ENCODE measurements around the gene HMCN1.

The HMCN1 gene

GRCh38 chr1:186009039-186009737 is 275.0 kb downstream of the HMCN1 start:
- Histone ChIP-seq H3K4me3 (ENCODE audit: low read depth, low read length, poor library complexity, severe bottlenecking) (no peak overlapping the region), H3K27me3 (ENCODE audit: insufficient read depth, low read length) (no peaks in the 10 kb centered on the region), H3K9ac (ENCODE audit: low read length) (no peak overlapping the region), H3F3A (ENCODE audit: insufficient read depth, low read length) (no peaks in the 10 kb centered on the region), H3K4me1 (ENCODE audit: insufficient read depth, low read length, severe bottlenecking) (no peaks in the 10 kb centered on the region), H3K36me3 (ENCODE audit: insufficient read depth, low read length) (no peaks in the 10 kb centered on the region), H3K27ac (ENCODE audit: low read depth, low read length, poor library complexity, severe bottlenecking) (no peak overlapping the region), H3K79me2 (ENCODE audit: insufficient read depth, low read length) (no peaks in the 10 kb centered on the region), H4K20me1 (ENCODE audit: insufficient read depth, low read length) (no peaks in the 10 kb centered on the region), H3K4me2 (ENCODE audit: low read length) (no peak overlapping the region), H3K9me2 (ENCODE audit: low read depth, low read length) (no peaks in the 10 kb centered on the region), H3K9me3 (ENCODE audit: low read length) (no peaks in the 10 kb centered on the region), H2AFZ (ENCODE audit: low read length) (no peak overlapping the region)
- TF ChIP-seq CTCF (IDR thresholded peaks at IDR 0.05; ENCODE audit: low read length) (no peak), EZH2 (IDR thresholded peaks at IDR 0.05; ENCODE audit: borderline replicate concordance, low read length) (no peak)

DNA sequence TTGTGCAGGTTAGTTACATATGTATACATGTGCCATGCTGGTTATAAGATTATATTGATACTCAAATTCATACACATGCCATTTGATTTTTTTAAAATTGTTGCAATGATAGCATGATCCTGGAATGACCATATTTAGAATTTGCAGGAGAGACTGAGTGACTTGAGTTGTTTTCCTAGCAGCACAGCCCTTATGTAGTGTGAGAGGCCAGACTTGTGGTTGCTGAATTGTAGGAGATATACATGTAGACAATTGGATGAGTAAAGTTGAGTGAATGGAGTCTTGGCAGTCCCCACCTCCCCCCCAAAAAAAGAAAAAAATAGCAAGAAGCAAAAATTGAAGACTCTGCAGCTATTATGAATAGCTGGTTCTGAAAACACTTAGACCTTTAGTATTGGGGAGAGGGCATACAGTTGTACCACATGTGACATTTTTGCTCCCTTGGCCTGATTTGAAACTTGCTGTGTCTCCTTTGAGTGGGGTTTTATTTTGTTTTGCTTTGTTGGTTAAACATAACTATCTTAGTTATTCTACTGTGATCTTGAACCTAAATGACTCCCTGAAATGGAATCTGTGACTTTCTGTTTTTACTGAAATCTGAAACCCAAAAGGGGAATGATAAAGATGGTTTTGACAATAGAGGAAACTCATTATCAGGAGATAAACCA is 280.3 kb downstream of the HMCN1 start:
- H3K4me2 ChIP-seq (ENCODE audit: low read length): no peak overlapping the region
- no peak overlapping the region for H3K9ac ChIP-seq (ENCODE audit: low read length)

GRCh38 chr1:186016856-186017255 is 282.7 kb downstream of the HMCN1 start:
- Histone ChIP-seq H3K9me3 (ENCODE audit: low read length) (no peaks in the 10 kb centered on the region), H3K4me3 (ENCODE audit: low read depth, low read length, poor library complexity, severe bottlenecking) (no peak overlapping the region), H2AFZ (ENCODE audit: low read length) (no peak overlapping the region), H3K79me2 (ENCODE audit: insufficient read depth, low read length) (no peaks in the 10 kb centered on the region), H4K20me1 (ENCODE audit: insufficient read depth, low read length) (no peaks in the 10 kb centered on the region), H3F3A (ENCODE audit: insufficient read depth, low read length) (no peaks in the 10 kb centered on the region), H3K27ac (ENCODE audit: low read depth, low read length, poor library complexity, severe bottlenecking) (no peak overlapping the region), H3K9ac (ENCODE audit: low read length) (no peak overlapping the region), H3K36me3 (ENCODE audit: insufficient read depth, low read length) (no peaks in the 10 kb centered on the region), H3K9me2 (ENCODE audit: low read depth, low read length) (no peaks in the 10 kb centered on the region), H3K4me1 (ENCODE audit: insufficient read depth, low read length, severe bottlenecking) (no peaks in the 10 kb centered on the region), H3K4me2 (ENCODE audit: low read length) (no peak overlapping the region), H3K27me3 (ENCODE audit: insufficient read depth, low read length) (no peaks in the 10 kb centered on the region)
- TF ChIP-seq EZH2 (IDR thresholded peaks at IDR 0.05; ENCODE audit: borderline replicate concordance, low read length) (no peak), CTCF (IDR thresholded peaks at IDR 0.05; ENCODE audit: low read length) (no peak)

More for the DNA sequence above, 280.3 kb downstream of the HMCN1 start:
- Histone ChIP-seq H3K79me2 (ENCODE audit: insufficient read depth, low read length) (no peaks in the 10 kb centered on the region), H3F3A (ENCODE audit: insufficient read depth, low read length) (no peaks in the 10 kb centered on the region), H3K36me3 (ENCODE audit: insufficient read depth, low read length) (no peaks in the 10 kb centered on the region), H3K27ac (ENCODE audit: low read depth, low read length, poor library complexity, severe bottlenecking) (no peak overlapping the region), H3K27me3 (ENCODE audit: insufficient read depth, low read length) (no peaks in the 10 kb centered on the region), H4K20me1 (ENCODE audit: insufficient read depth, low read length) (no peaks in the 10 kb centered on the region), H3K9me3 (ENCODE audit: low read length) (no peaks in the 10 kb centered on the region), H2AFZ (ENCODE audit: low read length) (no peak overlapping the region), H3K4me1 (ENCODE audit: insufficient read depth, low read length, severe bottlenecking) (no peaks in the 10 kb centered on the region), H3K4me3 (ENCODE audit: low read depth, low read length, poor library complexity, severe bottlenecking) (no peak overlapping the region), H3K9me2 (ENCODE audit: low read depth, low read length) (no peaks in the 10 kb centered on the region)
- no peak for TF ChIP-seq CTCF (IDR thresholded peaks at IDR 0.05; ENCODE audit: low read length)
- no peak for TF ChIP-seq EZH2 (IDR thresholded peaks at IDR 0.05; ENCODE audit: borderline replicate concordance, low read length)
